GM21447 (cell line): ENCODE results near the gene AZIN2.

Source experiments
- ATAC-seq: cut with Tn5 transposase; IDR thresholded peaks from one replicate; pipeline ENCODE4 v1.9.1; 2021; ENCODE audit not compliant: unreplicated experiment

The AZIN2 gene

GRCh38 chr1:33149453-33150190, 68.7 kb downstream of the AZIN2 start:
- ATAC-seq, result no peak

- ATAC-seq, result no peak
Measured at GRCh38 chr1:33150522-33150921, 69.6 kb downstream of the AZIN2 start.

DNA sequence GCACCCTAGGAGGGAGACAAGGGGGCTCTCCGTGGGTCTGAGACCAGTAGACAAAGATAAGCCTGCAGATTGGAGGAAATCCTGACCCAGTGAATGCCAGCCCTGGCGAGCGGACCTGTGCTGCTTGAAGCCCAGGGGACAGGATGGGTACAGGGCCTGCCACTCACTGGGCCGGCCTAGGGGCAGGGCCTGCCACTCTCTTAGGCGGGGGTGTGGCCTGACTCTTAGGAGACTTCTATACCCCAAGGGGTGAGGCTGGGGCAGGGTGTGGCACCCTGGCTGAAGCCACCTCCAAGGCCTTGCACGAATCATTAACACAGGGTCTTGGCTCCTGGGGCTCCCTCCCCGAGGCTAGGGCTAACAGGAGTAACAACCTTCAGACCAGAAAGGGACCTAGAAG, 70.2 kb downstream of the AZIN2 start:
- no peak for ATAC-seq

DNA sequence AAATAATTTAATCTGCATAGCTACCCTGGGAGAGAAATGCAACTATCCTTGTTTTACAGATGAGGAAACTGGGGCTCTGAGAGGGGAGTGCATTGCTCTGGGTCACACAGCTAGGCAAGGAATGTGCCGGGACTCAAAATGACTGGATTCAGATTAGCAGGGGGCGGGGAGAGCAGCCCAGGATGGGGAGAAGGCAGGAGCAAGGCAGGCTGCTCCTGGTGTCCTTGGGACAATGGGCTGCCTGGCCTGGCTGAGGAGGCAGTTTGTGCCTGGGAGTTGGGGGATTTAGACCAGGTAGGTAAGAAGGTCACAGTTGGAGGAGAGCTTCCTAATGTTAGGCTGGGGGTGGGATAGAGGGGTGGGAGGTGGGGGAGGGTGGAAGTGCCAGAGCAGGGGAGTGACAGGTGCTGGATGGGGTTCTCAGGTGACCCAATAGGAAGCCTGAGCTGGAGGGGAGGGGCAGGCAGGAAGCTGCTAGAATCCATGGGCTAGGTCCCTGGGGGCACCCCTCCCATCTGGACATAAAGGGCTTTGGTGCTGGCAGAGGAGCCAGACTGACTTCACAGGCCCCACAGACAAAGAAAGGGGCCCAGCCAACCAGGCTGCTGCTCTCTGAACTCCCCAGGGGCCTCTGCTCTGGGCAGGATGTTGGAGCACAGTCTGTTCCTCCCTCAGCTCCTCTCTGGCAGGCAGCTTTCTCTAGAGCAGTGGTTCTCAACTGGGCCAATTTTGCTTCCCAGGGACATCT, 71.9 kb downstream of the AZIN2 start:
- ATAC-seq, result no peak

DNA sequence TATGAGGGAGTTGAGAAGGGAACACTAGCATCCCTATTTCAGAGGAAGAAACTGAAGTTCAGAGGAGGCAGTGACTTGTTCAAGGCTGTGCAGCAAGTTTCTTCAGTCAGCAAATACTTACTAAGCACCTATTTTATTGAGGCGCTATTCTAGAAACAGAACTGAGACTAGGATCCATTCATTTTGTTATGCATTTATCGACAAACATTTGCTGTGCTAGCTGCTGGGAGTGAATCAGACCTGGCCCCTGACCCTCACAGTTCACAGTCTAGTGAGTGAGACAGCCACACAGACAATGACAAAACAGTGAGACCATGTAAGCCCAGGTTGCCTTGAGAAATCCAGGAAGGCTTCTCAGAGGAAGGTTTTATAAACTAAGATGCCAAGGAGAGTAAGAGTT, 72.7 kb downstream of the AZIN2 start:
- no peak for ATAC-seq

DNA sequence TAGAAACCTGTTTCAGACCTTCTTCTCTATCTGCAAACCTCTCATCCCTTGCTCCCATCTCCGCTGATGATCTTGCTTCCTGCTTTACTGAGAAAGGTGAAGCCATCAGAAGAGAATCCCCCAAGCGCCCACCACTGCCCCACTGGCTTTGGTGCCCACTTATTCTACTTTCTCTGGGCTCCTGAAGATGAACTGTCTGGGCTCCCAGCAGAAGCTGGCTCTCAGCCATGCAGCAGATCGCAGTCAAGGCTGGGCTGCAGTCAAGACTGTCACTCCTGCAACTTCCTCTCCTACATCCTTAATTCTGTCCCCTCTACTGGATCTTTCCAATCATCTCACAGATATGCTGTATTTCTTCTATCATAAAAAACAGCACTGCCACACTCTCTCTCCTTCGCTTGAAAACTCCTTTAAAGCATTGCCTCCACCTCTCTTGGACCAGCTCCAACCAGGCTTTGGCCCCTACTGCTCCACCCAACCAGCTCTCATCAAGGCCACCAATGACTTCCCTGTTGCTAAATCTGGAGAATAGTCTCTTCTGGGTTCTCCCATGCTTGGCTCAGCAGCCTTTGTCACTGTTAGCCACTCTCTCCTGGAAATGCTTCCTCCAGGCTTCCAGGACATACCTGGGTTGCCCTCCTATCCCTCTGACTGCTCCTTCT, 75.1 kb downstream of the AZIN2 start:
- no peak for ATAC-seq

DNA sequence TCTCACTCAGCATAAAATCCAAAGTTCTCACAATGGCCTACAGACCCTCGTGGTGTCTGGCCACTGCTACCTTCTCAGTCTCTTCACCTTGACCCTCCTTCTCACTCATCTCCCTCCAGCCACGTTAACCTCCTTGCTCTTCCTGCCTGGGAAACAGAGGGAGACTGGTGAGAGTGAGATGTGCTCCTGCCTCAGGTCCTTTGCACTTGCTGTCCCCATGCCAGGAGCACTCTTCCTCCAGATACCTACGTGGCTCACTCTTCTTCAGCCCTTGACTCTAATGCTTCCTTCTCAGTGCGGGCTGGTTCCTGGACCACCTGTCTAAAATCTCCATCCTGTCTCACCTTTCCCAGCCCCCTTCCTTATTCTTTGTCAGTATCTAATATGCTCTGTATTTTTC, 76.2 kb downstream of the AZIN2 start:
- no peak for ATAC-seq

DNA sequence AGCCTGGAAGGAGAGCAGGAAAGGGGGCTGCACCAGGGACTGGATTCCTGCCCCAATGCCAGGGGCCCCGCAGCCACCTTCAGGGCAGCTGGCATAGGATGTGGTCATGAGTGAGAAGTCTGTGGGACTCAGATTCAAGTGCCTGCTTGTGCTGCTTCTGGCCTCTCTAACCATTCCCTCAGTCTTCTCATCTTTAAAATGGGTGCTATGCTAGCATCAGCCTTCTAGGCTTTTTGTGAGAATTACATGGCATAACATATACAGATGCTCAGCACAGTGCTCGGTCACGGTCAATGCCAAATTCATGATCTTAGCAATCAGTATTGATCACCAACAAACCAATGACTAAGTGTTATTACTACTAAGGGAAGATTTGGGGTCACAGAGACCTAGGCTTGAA, 77.4 kb downstream of the AZIN2 start:
- ATAC-seq, result no peak

- ATAC-seq, result no peak
Measured at GRCh38 chr1:33159577-33159976, 78.6 kb downstream of the AZIN2 start.

DNA sequence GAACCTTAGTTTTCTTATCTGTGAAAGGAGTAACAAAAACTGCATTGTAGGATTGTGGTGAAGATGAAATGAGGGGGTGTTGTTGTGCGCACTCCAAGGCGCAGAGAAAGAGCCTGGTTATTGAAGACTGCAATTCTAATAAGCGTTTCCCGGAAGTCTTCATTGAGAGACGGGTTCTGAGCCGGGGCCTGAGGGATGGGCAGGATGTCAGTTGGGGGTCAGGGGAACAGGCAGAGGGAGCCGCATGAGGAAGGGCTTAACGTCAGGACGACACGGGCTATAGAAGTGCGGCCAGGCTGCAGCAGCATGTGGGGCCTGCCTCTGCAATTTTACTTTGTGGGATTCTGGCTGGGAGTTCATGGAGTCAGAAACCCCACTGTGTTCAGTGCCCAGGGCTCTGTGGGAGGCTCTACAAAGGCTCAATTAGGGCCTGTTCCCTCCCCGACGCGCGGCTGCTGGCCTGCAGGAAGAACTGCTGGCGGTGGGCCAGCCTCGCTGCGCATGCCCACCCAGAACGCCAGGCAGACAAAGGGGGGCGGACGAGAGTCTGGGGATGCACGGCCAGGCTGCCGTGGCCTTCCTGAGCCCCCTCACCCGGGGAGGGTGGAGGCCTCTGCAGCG, 80.2 kb downstream of the AZIN2 start:
- no peak for ATAC-seq

- no peak for ATAC-seq
Measured at GRCh38 chr1:33162141-33162540, 81.2 kb downstream of the AZIN2 start.

GRCh38 chr1:33163621-33164519, 82.9 kb downstream of the AZIN2 start:
- ATAC-seq, result no peak

DNA sequence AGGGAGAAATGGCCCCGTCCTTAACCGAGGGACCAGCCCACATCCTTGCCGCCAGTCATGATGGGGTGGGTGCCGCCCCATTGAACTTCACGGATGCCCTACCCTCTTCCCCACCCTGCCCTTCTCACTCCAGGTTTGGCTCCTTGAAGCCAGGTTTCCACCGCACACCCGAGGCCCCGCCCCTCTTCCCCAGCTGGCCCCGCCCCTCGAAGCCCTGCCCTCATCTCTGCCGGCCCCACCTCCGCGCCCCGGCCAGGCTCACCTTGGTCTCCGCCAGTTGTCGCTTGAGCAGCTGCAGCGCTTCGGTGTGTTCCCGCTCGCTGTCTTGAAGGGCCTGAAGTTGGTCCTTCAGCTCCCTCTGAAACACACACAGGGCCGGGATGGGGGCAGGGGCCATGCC, 84.3 kb downstream of the AZIN2 start:
- ATAC-seq, result no peak

- no peak for ATAC-seq
Measured at GRCh38 chr1:33165809-33166208, 84.9 kb downstream of the AZIN2 start.

DNA sequence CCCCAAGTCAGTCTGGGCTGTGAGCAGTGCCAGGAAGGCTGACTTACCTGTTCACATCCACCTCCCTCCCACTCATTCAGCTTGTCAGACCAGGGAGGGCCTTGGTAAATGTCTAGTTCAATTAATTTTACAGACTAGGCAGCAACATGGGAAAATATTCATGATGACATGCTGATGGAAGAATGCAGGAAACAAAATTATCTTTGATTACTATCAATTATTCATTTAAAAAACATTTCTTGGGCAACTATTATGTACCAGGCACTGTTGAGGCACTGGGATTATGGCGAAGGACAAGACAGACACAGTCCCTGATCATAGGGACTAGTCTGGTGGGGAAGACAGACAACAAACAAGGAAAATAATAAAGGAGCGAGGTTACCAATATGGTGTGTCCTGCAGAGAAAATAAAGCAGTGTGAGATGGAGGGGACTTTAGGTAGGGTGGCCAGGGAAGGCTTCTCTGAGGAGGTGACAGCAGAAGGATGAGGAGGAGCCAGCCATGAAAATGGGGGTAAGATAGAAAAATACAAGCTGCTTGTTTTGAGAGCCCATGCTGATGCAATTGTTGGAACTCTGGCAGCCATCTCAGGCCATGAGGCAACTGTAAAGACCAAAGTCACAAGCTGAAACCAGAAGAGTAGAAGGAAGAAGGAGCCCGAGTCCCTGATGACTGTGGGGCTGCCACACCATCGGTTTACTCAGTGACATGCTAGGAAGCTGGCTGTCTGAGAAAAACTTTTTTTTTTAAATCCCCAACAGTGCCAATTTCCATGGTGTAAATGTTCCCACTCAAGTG, 86.9 kb downstream of the AZIN2 start:
- no peak for ATAC-seq

GRCh38 chr1:33168556-33169289, 87.8 kb downstream of the AZIN2 start:
- no peak for ATAC-seq

GRCh38 chr1:33169290-33170055, 88.5 kb downstream of the AZIN2 start:
- no peak for ATAC-seq
